ENCODE data around the gene NOD2.

DNA sequence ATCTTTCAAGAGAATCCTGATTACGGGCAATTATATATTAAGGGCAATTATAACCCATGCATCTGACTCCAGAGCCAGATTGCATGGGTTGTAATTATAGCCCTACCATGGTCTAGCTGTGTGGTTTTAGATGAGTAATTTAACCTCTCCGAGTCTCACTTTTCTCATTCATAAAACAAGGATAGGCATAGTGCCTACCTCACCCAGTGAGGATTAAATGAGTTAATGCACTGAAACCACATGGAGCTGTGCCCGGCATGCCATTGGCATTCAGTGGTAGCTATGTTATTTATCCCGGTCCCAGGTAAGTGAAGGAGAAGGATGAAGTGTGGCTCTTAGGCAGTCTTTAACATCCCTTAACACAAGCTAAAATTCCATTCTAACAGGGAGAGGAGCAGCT is 18.6 kb upstream of the NOD2 start:
- TF ChIP-seq, protein P1, sequence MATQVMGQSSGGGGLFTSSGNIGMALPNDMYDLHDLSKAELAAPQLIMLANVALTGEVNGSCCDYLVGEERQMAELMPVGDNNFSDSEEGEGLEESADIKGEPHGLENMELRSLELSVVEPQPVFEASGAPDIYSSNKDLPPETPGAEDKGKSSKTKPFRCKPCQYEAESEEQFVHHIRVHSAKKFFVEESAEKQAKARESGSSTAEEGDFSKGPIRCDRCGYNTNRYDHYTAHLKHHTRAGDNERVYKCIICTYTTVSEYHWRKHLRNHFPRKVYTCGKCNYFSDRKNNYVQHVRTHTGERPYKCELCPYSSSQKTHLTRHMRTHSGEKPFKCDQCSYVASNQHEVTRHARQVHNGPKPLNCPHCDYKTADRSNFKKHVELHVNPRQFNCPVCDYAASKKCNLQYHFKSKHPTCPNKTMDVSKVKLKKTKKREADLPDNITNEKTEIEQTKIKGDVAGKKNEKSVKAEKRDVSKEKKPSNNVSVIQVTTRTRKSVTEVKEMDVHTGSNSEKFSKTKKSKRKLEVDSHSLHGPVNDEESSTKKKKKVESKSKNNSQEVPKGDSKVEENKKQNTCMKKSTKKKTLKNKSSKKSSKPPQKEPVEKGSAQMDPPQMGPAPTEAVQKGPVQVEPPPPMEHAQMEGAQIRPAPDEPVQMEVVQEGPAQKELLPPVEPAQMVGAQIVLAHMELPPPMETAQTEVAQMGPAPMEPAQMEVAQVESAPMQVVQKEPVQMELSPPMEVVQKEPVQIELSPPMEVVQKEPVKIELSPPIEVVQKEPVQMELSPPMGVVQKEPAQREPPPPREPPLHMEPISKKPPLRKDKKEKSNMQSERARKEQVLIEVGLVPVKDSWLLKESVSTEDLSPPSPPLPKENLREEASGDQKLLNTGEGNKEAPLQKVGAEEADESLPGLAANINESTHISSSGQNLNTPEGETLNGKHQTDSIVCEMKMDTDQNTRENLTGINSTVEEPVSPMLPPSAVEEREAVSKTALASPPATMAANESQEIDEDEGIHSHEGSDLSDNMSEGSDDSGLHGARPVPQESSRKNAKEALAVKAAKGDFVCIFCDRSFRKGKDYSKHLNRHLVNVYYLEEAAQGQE (IDR thresholded peaks at IDR 0.05; ENCODE audit: insufficient read depth in 1 of 2, low read depth in 2 of 2, low read length in 1 of 2), result no peak
- TF ChIP-seq, protein P2, sequence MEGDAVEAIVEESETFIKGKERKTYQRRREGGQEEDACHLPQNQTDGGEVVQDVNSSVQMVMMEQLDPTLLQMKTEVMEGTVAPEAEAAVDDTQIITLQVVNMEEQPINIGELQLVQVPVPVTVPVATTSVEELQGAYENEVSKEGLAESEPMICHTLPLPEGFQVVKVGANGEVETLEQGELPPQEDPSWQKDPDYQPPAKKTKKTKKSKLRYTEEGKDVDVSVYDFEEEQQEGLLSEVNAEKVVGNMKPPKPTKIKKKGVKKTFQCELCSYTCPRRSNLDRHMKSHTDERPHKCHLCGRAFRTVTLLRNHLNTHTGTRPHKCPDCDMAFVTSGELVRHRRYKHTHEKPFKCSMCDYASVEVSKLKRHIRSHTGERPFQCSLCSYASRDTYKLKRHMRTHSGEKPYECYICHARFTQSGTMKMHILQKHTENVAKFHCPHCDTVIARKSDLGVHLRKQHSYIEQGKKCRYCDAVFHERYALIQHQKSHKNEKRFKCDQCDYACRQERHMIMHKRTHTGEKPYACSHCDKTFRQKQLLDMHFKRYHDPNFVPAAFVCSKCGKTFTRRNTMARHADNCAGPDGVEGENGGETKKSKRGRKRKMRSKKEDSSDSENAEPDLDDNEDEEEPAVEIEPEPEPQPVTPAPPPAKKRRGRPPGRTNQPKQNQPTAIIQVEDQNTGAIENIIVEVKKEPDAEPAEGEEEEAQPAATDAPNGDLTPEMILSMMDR (IDR thresholded peaks at IDR 0.05), result no peak
- no peak for TF ChIP-seq POLR2AphosphoS5 (IDR thresholded peaks at IDR 0.05; ENCODE audit: low read depth, low read length)

All from Panc1 (cell line).